Measurements from ENCODE around the gene SLC26A9. TPM values are rescaled to one million over a fixed set of nuclear protein-coding genes. Genes with fewer than 3 reads are reported as not detected.

SLC26A9 gene
- total RNA-seq, 1 experiment from 2014 or later, result not detected

- BruUV-seq (replicated peaks), result no TSS peak
- in situ Hi-C loops (cut with HindIII; ENCODE audit: low pct_unique_long_range_greater_than_20kb, low sequenced_read_pairs) (no loop called here), intact Hi-C loops (cut with micrococcal nuclease; ENCODE audit: unreplicated experiment) (loop anchor here (5.0 kb wide), 1 partner anchor 191 kb away; no protein-coding TSS in a partner anchor)
- ChIA-PET POLR2A (no interaction called here), CTCF (interaction anchor here (1.1 to 6.3 kb wide), 3 partner anchors 8 to 69 kb away, joined by 3 to 116 read pairs (median 4); no protein-coding TSS in a partner anchor)
- no peak overlapping the region for H3K27ac ChIP-seq (ENCODE audit: low read length)
- H3K4me1 ChIP-seq (ENCODE audit: control insufficient read depth, insufficient read depth, low read length), result peaks cover 5% of the 10 kb centered on the region; the same call in 1 of the 2 replicates
- no peak for TF ChIP-seq SIN3A (IDR thresholded peaks at IDR 0.05; ENCODE audit: borderline replicate concordance, insufficient read depth, low read depth, low read length)
- TF ChIP-seq CTCF (IDR thresholded peaks at IDR 0.05), result no peak
- no peak for TF ChIP-seq REST (IDR thresholded peaks at IDR 0.05; ENCODE audit: insufficient read depth in 1 of 2, low read depth in 2 of 2, low read length in 1 of 2)
- no peak for TF ChIP-seq POLR2AphosphoS5 (IDR thresholded peaks at IDR 0.05; ENCODE audit: low read depth, low read length)
- TF ChIP-seq TCF7L2 (IDR thresholded peaks at IDR 0.05; ENCODE audit: low read depth, low read length), result no peak
- H3K27me3 ChIP-seq (ENCODE audit: control insufficient read depth, insufficient read depth, low read length), result 0 out of 2 replicates have a peak, but pooled peaks cover 2% of the 10 kb centered on the region
- H3K4me3 ChIP-seq (ENCODE audit: low read depth in 2 of 2, low read length in 2 of 2), result no peak overlapping the region
- DNase-seq (ENCODE audit: low read depth, low spot score) (no peak), ATAC-seq (no peak)
- no peaks in the 10 kb centered on the region for H3K9me3 ChIP-seq (ENCODE audit: control insufficient read depth, insufficient read depth, low read depth, low read length)
- H3K36me3 ChIP-seq (ENCODE audit: control insufficient read depth, insufficient read depth, low read length), result no peaks in the 10 kb centered on the region
Observed at GRCh38 chr1:205916541-205916940, 26.7 kb downstream of the SLC26A9 start.

- intact Hi-C loops (cut with micrococcal nuclease; ENCODE audit: unreplicated experiment), result loop anchor here (5.0 kb wide), 1 partner anchor 192 kb away; no protein-coding TSS in a partner anchor
- Histone ChIP-seq H3K4me3 (ENCODE audit: low read depth in 2 of 2, low read length in 2 of 2) (no peak overlapping the region), H3K9me3 (ENCODE audit: control insufficient read depth, insufficient read depth, low read depth, low read length) (no peaks in the 10 kb centered on the region), H3K27me3 (ENCODE audit: control insufficient read depth, insufficient read depth, low read length) (0 out of 2 replicates have a peak, but pooled peaks cover 4% of the 10 kb centered on the region), H3K27ac (ENCODE audit: low read length) (no peak overlapping the region), H3K4me1 (ENCODE audit: control insufficient read depth, insufficient read depth, low read length) (peaks cover 5% of the 10 kb centered on the region; the same call in 1 of the 2 replicates), H3K36me3 (ENCODE audit: control insufficient read depth, insufficient read depth, low read length) (no peaks in the 10 kb centered on the region)
- no peak for DNase-seq (ENCODE audit: low read depth, low spot score)
- CTCF ChIA-PET, result interaction anchor here (1.4 kb wide), 1 partner anchor 62 kb away, joined by 6 read pairs; no protein-coding TSS in a partner anchor
- ATAC-seq, result no peak
- BruUV-seq (replicated peaks), result no TSS peak
- TF ChIP-seq REST (IDR thresholded peaks at IDR 0.05; ENCODE audit: insufficient read depth in 1 of 2, low read depth in 2 of 2, low read length in 1 of 2) (no peak), POLR2AphosphoS5 (IDR thresholded peaks at IDR 0.05; ENCODE audit: low read depth, low read length) (no peak), SIN3A (IDR thresholded peaks at IDR 0.05; ENCODE audit: borderline replicate concordance, insufficient read depth, low read depth, low read length) (no peak), CTCF (IDR thresholded peaks at IDR 0.05) (no peak), TCF7L2 (IDR thresholded peaks at IDR 0.05; ENCODE audit: low read depth, low read length) (no peak)
- POLR2A ChIA-PET, result interaction anchor here (0.6 kb wide), 1 partner anchor 64 kb away, joined by 4 read pairs; no protein-coding TSS in a partner anchor
- in situ Hi-C loops (cut with HindIII; ENCODE audit: low pct_unique_long_range_greater_than_20kb, low sequenced_read_pairs), result no loop called here
Observed at GRCh38 chr1:205915354-205915990, 27.8 kb downstream of the SLC26A9 start.
